Nephron progenitor cell (in vitro differentiated cells): ENCODE measurements around the gene ZSCAN21.

Experiments
- DNase-seq: peaks from one replicate; pipeline ENCODE4 v3.0.0; 2021
- H3K27ac Mint-ChIP-seq: 2 replicates; pipeline ENCODE4 v1.8.0; 2021; ENCODE audit warnings: mild to moderate bottlenecking, moderate library complexity, mixed read lengths
- H3K27me3 Mint-ChIP-seq: 2 replicates; pipeline ENCODE4 v1.8.0; 2021; ENCODE audit warnings: mild to moderate bottlenecking, low read depth, mixed read lengths; ENCODE audit not compliant: poor library complexity
- H3K36me3 Mint-ChIP-seq: 2 replicates; pipeline ENCODE4 v1.8.0; 2021; ENCODE audit warnings: low read depth, mixed read lengths
- H3K4me1 Mint-ChIP-seq: 2 replicates; pipeline ENCODE4 v1.8.0; 2021; ENCODE audit warnings: mixed read lengths
- H3K4me3 Mint-ChIP-seq: 2 replicates; pipeline ENCODE4 v1.8.0; 2021; ENCODE audit warnings: mild to moderate bottlenecking, moderate library complexity, mixed read lengths
- H3K9me3 Mint-ChIP-seq: 2 replicates; pipeline ENCODE4 v1.8.0; 2021; ENCODE audit warnings: mild to moderate bottlenecking, moderate library complexity, mixed read lengths
- TF ChIP-seq, protein P1 (sequence below): fragments of 200-600 bp; sonication (generic); IDR thresholded peaks from 2 replicates; pipeline ENCODE4 v1.5.0; 2021; ENCODE audit warnings: antibody characterized with exemption

Gene ZSCAN21

GRCh38 chr7:100107125-100107737 is 57.7 kb downstream of the ZSCAN21 start:
- H3K4me1 Mint-ChIP-seq: peaks cover 25% of the 10 kb centered on the region
- no peaks in the 10 kb centered on the region for H3K9me3 Mint-ChIP-seq

GRCh38 chr7:100107890-100108289 is 58.3 kb downstream of the ZSCAN21 start:
- no peak for DNase-seq
- H3K9me3 Mint-ChIP-seq: no peaks in the 10 kb centered on the region
- H3K36me3 Mint-ChIP-seq: peaks cover 52% of the 10 kb centered on the region
- TF ChIP-seq, protein P1, sequence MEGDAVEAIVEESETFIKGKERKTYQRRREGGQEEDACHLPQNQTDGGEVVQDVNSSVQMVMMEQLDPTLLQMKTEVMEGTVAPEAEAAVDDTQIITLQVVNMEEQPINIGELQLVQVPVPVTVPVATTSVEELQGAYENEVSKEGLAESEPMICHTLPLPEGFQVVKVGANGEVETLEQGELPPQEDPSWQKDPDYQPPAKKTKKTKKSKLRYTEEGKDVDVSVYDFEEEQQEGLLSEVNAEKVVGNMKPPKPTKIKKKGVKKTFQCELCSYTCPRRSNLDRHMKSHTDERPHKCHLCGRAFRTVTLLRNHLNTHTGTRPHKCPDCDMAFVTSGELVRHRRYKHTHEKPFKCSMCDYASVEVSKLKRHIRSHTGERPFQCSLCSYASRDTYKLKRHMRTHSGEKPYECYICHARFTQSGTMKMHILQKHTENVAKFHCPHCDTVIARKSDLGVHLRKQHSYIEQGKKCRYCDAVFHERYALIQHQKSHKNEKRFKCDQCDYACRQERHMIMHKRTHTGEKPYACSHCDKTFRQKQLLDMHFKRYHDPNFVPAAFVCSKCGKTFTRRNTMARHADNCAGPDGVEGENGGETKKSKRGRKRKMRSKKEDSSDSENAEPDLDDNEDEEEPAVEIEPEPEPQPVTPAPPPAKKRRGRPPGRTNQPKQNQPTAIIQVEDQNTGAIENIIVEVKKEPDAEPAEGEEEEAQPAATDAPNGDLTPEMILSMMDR: no peak
- H3K4me3 Mint-ChIP-seq: no peak overlapping the region
- H3K4me1 Mint-ChIP-seq: peaks cover 23% of the 10 kb centered on the region
- peaks cover 7% of the 10 kb centered on the region for H3K27me3 Mint-ChIP-seq
- H3K27ac Mint-ChIP-seq: peak overlapping the region; percentile 71

More at GRCh38 chr7:100107125-100107737, 57.7 kb downstream of the ZSCAN21 start:
- H3K27me3 Mint-ChIP-seq: peaks cover 7% of the 10 kb centered on the region
- H3K4me3 Mint-ChIP-seq: no peak overlapping the region
- peaks cover 48% of the 10 kb centered on the region for H3K36me3 Mint-ChIP-seq
- no peak for DNase-seq
- peak overlapping the region; percentile 61 for H3K27ac Mint-ChIP-seq
- TF ChIP-seq, protein P1: no peak

DNA sequence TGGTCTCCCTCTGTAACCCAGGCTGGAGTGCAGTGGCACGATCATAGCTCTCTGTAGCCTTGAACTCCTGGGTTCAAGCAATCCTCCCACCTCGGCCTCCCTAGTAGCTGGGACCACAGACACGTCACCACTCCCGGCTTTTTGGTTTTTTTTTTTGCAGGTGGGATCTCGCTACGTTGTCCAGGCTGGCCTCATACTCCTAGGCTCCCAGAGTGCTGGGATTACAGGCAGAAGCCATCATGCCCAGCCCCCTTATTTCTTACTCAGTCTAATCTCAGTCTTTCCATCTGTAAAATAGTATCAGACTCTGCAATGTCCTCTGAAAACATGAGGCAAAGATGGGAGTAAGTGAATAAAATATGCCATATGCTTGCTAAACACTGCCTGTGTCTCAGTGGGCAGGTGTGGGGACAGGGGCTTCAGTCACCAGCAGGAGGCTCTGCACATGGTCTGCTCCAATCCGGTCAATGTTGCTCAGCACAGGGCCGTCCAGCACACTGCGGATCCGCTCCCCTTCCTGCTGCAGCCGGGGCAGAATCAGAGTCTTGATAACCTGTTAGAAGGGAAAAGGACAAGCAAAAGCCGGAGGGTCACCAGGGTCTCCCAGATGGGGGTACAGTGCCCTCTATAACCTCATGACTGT is 60.1 kb downstream of the ZSCAN21 start:
- TF ChIP-seq, protein P1: no peak
- H3K9me3 Mint-ChIP-seq: no peaks in the 10 kb centered on the region
- no peak overlapping the region for H3K4me3 Mint-ChIP-seq
- H3K27ac Mint-ChIP-seq: no peak overlapping the region
- peaks cover 1% of the 10 kb centered on the region for H3K27me3 Mint-ChIP-seq
- H3K4me1 Mint-ChIP-seq: peaks cover 16% of the 10 kb centered on the region
- H3K36me3 Mint-ChIP-seq: peaks cover 54% of the 10 kb centered on the region
- DNase-seq: no peak

- TF ChIP-seq, protein P1: no peak
- Mint-ChIP-seq H3K27ac (peak overlapping the region; percentile 20), H3K36me3 (peaks cover 50% of the 10 kb centered on the region), H3K4me1 (peaks cover 11% of the 10 kb centered on the region), H3K27me3 (no peaks in the 10 kb centered on the region), H3K4me3 (no peak overlapping the region), H3K9me3 (no peaks in the 10 kb centered on the region)
- DNase-seq: no peak
Measured at GRCh38 chr7:100111156-100111555, 61.6 kb downstream of the ZSCAN21 start.

- no peaks in the 10 kb centered on the region for H3K9me3 Mint-ChIP-seq
- no peaks in the 10 kb centered on the region for H3K27me3 Mint-ChIP-seq
- TF ChIP-seq, protein P1: no peak
- no peak for DNase-seq
- peaks cover 15% of the 10 kb centered on the region for H3K4me1 Mint-ChIP-seq
- peaks cover 56% of the 10 kb centered on the region for H3K36me3 Mint-ChIP-seq
- H3K27ac Mint-ChIP-seq: peak overlapping the region; percentile 54
- no peak overlapping the region for H3K4me3 Mint-ChIP-seq
Measured at GRCh38 chr7:100111914-100112313, 62.3 kb downstream of the ZSCAN21 start.
